ENCODE results near the gene VOPP1.

The VOPP1 gene

DNA sequence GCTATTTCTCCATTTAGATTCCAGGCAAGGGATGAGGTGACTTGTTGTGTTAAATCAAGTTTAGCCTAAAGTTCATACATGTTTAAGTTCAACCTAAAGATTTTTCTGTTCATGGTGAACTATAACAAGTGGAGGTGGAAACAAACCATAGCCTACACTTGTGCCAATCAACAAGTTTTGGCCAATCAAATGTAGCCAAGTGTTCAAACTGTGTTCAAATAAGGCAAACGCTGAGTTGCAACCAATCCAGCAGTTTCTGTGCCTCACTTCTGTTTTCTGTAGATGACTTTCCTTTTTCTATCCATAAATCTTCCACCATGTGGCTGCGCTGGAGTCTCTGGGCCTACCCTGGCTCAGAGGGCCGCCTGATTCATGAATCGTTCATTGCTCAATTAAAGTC lies 4.5 kb upstream of the VOPP1 start:
- FAIRE-seq: no peak

DNA sequence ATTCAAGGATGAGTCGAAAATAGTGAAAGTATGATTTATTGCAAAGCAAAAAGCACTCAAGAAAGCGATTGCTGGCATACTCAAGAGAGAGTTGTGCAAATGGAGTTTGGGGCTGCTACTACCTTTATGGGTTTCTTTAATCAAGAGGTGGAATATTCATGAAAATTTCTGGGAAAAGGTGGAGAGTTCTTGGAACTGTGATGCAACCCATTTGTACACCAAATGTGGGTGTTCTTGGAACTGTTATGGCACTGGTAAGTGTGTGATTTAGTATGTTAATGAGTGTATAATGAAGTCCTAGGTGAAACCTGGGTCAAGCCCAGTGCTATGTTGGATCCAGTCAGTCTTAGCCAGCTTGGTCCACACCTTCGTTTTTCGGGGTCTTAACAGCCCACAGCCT lies 3.4 kb upstream of the VOPP1 start:
- no peak for FAIRE-seq

GRCh38 chr7:55575098-55575497 lies 2.8 kb upstream of the VOPP1 start:
- FAIRE-seq: no peak

DNA sequence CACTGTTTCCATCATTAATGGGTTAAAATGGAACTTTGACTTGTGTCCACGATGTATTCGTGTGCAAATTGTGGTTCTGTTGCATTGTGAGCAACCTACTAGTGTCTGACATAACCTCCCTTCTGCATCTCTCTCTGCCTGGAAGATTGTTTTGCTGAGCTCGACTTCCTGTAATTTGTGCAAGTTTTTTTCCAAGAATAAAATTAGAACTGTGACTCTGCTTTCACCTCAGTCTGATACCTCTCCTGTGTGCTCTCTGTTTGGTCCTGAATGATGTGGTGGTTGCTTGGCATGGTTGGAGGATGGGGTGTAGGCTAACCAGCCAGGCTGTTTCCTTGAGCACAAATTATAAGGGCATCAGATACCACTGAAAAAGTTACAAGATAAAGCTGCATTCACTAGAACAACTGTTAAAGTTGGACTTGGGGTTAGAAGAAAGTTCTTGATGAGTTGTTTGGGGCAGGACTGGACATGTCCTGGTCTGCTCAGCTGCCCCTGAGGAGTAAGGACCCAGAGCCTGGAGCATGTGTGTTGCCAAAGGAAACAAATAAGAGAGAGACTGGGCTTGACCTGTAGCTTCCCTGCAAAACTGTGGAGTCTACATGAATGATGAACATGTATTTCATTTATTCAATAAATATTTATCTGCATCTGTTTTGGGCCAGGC lies 1.9 kb upstream of the VOPP1 start:
- no peak for FAIRE-seq

- FAIRE-seq: no peak
These were observed 1.1 kb upstream of the VOPP1 start for GRCh38 chr7:55573234-55573900.

DNA sequence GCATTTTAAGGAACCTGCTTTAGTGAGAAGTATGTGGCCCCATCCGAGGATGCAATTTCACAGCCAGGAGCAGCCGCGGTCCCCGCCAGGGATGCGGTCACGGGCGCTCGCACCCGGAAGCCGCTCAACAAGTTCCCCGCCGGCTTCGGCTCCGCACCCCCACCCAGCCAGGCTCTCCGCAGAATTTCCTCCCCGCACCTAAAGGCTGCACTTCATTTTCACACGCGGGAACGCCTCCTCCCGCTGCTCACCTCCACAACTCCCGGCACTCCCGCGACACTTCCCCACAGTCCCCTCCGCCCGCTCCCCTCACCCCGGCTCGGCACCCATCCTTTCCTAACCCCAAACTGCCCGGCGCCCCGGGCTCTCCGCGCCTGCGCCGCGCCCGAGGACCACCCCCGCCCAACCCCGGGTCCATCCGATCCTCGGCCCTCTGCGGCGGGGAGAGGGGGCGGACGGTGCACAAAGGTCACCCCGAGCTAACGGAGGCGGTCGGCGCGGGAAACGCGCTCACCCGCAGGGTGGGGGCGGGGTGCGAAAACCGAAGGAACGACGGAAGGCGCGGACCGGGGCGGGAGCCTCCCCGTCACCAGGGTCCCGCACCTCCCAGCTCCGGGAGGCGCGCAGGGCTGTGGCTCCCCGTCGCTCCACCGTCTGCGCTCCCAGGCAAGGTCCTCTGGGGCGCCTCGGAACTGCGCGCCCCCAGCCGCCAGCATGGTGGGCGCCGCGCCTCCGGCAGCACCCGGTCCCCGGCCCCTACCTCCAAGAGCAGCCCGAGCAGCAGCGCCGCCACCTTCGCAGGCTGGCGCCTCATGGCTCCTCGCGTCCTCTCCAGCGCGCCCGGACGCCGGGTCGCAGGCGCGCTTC lies 558 bp downstream of the VOPP1 start:
- FAIRE-seq: no peak

GRCh38 chr7:55570939-55571338 lies 1.4 kb downstream of the VOPP1 start:
- no peak for FAIRE-seq

GRCh38 chr7:55570218-55570873 lies 2.0 kb downstream of the VOPP1 start:
- no peak for FAIRE-seq

GRCh38 chr7:55569797-55570196 lies 2.5 kb downstream of the VOPP1 start:
- FAIRE-seq: no peak

- FAIRE-seq: no peak
These were observed 3.0 kb downstream of the VOPP1 start for GRCh38 chr7:55569269-55569663.

- FAIRE-seq: no peak
These were observed 3.6 kb downstream of the VOPP1 start for GRCh38 chr7:55568613-55569268.

GRCh38 chr7:55567571-55567970 lies 4.7 kb downstream of the VOPP1 start:
- FAIRE-seq: no peak

GRCh38 chr7:55565681-55566080 lies 6.6 kb downstream of the VOPP1 start:
- FAIRE-seq: no peak

DNA sequence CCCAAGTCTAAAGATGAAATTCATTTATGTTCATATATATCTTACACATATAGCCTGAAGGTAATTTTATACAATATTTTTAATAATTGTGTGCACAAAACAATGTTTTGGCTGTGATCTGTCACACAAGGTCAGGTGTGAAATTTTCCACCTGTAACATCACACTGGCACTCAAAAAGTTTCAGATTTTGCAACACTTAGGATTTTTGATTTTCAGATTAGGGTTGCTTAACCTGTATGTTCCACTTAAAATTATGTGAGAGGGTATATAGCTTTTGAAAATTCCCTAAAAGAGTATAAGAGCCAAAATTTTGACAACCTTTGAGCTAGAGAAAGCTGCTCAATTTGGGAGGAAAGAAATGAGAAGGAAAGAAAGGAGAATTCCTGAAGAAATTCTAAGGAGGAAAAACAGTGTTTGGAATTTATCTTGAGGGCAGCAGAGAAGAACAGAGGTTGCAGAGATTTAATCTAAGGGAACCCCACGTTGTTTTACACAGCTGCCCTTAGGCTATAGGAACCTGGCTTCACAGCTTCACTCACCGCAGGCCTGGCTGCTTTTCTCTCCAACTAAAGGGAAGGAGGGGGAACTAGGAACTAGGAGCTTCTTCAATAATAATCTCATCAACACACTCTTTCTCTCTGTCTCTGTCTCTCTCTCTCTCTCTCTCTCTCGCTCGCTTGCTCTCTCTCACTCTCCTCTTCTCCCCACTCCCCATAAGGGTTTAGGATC lies 8.5 kb downstream of the VOPP1 start:
- FAIRE-seq: no peak

GRCh38 chr7:55561690-55562089 lies 10.6 kb downstream of the VOPP1 start:
- no peak for FAIRE-seq

GRCh38 chr7:55558962-55559920 lies 13.1 kb downstream of the VOPP1 start:
- FAIRE-seq: no peak

DNA sequence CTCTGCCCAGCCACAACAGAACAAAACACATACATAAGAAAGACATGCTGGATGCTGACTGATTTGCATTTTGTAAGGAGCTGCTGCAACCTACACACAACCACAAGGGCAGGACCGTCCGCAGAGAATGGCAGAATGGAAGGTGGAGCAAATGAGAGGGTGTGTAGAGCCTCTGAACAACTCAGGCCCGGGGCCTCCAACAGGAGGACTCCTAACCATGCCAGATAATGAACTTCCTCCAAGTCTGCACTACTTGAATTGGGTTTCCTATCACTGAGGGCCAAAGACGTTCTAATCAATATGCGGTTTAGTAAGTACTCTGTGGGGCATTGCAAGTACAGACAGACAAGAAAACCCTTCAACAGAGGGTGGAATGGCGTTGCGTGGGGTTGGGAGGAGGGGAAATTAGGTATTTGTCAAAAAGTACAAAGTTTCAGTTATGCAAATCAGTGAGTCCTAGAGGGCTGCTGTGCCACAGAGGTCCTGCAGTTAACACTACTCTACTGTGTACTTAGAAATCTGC lies 14.6 kb downstream of the VOPP1 start:
- no peak for FAIRE-seq

- FAIRE-seq: no peak
These were observed 15.8 kb downstream of the VOPP1 start for GRCh38 chr7:55556492-55556891.

DNA sequence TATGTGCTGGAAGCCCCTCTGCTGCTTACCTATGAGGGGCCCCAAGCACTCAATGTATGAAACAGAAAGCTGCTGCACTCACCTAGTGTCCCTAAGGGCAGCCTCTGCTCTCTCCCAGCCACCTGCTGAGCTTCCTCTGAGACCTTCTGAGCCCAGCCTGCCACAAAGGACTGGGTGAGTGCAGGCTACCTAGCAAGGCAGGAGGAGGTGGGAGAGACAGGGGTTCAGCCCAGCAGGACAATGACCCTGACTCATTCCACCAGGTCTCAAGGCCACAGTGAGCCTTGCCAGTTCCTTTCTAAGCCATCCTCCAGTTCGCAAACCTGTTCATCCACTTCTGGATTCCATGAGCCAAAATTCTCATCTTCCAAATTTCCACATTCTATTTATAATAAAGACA lies 16.3 kb downstream of the VOPP1 start:
- no peak for FAIRE-seq

GRCh38 chr7:55555160-55555559 lies 17.1 kb downstream of the VOPP1 start:
- FAIRE-seq: no peak

DNA sequence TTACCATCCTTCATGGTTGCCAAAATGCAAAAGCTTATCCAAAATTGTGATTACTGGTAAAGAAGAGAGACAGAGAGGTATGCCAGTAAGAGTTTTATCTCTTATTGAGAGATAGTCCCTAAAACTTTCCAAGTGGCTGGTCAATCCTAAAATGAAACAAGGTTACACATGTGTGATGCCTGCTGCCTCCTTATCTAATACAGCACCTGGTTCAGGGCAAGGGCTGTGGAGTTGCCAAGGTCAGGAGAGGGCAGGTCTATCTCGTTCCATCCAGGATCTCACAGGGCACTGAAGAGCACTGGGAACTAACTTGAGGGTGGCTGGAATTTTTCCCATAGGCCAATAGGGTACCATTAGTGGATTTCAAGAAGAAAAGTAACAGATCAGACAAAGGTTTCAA lies 18.3 kb downstream of the VOPP1 start:
- FAIRE-seq: no peak
